TTC549 (cell line): ENCODE measurements around the gene KIF18B.
A peak's percentile ranks its signal among the peaks of the same experiment; 100 is the strongest.

Source experiments
- FAIRE-seq: peaks from 2 replicates; lab custom pipeline; 2012; peaks lifted over from hg19 to GRCh38; lab: Jason Lieb, UNC

Gene KIF18B

DNA sequence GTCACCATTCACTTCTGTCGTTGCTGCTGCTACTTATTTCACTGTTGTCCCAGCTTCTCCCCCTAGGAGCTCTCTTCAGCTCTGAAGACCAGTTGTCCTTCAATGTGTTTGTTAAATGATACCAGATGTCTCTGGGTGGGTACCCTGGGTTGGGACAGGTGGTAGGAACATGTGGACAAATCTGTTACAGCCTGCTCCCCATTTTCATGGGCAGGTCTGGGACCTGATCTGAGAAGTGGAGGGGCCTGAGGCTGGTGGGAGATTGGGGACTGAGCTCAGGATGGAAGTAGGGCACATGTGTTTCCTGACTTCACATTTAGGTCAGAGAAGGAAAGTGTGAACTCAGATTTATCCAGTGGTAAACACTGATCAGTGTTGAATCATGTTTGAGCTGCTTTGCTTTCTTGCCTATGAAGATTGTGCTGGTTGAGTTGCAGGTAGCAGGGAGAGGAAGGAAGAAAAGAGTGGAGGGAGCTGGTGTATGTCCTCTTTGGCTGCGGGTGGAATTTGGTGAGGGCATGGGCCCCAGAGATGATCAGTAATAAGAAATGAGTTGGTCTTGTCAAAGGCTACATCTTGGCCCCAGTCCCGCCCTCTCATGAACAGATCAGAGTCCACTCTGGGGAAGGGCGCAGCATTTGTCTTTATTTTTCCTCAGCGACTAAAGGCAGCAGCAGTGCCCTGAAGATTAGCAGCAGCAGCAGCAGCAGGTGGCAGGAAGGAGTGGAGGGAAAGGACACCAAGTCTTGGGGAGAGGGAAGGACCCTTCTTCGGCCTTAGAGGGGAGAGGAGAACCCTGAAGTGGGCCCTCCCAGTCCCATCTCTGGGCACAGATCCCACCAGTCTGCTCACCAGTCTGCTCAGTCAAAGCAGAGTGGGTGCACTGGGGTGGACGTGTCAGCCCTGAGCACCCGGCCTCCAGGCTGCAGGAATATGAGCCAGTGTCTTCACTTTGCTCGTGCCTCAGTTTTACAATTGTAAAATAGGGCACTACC lies 42.3 kb downstream of the KIF18B start:
- no peak for FAIRE-seq

DNA sequence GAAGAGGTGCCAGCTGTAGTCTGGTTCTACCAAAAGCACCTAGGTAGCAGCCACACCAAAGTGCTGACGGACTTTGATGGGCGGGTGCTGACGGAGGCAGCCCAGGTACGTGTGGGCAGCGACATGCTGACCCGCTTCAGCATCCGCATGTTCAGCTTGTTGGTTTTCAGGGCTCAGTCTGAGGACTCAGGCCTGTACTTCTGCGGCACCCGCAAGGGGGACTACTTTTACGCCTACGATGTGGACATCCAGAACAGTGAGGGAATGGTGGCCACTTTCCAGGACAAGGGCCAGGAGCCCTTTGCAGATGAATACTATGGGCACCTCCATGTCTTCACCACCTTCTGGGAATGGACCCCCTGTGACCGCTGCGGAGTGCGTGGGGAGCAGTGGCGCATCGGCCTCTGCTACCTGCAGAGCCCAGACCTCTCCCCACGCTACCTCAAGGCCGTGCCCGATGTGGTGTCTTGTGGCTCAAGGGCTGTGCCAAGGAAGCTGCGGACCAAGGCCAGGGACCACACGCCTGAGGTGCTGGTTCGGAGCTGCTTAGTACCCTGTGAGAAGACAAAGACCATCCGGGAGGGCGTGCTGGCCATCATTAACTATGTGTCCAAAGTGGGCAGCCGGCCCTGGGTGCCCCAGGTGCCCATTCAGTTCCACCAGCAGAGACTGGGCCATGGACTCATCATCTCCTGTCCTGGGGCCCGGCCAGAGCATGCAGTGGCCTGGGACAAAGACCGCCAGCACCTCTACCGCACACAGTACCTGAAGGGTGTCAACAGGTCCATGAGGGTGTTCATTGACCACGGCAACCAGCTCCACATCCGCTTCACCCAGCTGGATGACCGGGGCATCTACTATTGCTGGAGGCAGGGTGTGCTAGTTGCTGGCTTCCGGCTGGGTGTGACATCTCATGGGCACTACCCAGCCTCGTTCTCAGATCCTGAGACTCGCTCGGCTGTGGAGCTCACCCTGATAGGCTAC lies 43.3 kb downstream of the KIF18B start:
- FAIRE-seq, result no peak

DNA sequence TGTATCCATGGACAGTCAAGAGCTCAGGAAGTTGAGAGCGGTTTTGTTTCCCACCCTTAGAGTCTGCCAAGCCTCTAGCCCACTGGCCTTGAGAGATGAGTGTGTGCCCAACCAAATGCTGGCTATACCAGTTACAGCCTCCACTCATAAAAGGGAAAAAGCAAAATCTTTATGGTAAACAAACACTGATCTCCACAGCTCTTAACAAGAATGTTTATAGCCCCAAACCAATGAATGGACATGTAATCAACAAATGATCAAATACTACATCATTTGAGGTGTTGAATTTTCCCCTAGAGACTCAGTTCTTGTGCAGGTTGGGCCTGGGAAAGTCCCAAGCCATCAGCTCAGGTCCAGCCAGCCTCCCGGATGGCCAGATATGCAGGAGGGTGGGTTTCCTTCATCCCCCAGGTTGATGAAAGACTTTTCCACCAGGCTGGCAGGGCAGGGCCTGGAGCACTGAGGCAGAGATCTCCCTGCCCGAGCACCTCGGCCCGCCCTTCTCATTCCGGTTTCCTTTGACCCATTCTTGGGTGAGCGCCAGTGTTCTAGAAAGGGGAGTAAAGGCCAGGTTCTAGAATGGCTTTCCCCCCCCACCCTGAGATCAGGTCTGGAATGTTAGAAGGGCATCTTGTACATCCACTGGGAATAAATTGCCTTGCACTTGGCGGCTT lies 44.4 kb downstream of the KIF18B start:
- no peak for FAIRE-seq

DNA sequence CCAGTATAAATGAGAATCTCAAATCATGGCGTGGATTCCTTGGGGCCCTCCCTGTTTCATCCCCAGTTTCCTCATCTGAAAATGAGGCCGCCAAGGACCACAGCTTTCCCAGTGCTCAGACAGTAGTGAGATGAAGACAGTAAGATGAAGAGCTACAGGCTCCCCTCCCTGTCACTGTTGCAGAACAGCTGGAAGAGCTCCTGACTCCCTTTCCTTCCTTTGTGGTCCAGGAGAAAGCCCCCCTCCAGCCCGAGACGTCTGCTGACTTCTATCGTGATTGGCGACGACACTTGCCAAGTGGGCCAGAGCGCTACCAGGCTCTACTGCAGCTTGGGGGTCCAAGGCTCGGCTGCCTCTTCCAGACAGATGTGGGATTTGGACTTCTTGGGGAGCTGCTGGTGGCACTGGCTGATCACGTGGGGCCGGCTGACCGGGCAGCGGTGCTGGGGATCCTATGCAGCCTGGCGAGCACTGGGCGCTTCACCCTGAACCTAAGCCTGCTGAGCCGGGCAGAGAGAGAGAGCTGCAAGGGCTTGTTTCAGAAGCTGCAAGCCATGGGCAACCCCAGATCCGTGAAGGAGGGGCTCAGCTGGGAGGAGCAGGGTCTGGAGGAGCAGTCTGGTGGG lies 45.3 kb downstream of the KIF18B start:
- no peak for FAIRE-seq

DNA sequence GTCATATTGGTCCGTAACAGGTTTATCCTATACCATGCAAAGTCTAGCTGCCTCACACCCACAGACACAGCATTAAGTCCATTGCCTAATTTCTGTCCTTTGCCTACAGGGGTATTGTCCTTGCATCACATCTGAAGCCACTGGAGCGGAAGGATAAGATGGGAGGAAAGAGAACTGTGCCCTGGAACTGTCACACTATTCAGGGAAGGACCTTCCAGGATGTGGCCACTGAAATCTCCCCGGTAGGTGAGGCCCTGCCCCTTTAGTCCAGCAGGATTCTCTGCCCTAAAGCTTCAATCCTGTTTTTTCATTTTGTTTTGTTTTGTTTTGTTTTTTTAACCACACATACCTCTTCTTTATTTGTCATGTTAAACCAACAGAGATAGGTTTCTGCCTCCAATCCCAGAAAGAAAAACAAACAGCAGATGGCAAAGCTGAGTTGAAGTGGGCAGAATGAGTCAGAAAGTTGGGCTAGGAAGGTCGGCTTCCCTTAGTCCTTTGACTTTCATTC lies 46.1 kb downstream of the KIF18B start:
- no peak for FAIRE-seq

DNA sequence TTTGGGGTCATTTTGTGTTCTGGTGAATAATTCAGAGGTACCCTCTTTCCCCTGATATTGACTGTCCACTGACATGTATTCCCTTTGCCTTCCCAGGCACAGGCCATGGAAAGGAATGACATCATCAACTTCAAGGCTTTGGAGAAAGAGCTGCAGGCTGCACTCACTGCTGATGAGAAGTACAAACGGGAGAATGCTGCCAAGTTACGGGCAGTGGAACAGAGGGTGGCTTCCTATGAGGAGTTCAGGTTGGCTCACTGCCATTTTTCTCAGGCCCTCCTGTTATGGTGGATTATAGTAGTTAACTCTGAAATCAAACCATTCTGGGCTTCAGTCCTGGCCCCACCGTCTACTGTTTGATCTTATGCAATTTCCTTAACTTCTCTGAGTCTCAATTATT lies 46.7 kb downstream of the KIF18B start:
- FAIRE-seq, result no peak

DNA sequence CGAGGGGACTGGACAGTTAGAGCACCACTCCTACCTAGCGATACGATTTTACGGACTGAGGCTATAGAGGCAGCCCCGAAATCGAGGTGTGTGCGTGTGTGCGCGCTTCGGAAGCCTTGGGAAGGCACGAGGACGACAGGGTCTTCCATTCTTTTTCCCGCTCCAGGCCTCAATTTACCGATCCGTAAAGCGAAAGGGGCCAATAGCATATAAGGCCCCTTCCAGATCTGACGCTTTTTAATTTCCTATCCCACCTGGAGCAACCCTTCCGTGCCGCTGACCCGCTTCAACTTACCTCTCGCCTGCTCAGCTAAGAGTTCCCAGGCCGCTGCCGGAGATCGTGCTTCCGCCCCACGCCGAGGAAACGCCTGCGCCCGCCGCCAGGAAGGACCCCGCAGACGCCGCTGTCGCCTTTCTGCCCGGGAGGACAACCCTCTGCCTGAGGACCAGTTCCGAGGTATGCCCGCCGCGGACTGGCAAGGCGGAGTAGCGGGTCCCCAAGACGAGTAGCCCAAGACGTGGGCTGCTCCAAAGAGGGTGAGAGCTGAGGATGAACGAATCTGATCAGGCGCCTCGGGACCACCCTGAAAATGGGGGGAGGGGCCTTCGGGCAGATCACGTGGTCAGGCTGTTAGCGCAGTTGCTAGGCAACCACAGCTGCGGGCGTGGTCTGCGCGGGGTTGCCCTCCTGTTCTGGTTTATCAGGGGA lies 48.3 kb downstream of the KIF18B start, which contains the start of gene EFTUD2:
Gene EFTUD2 (minus strand): TSS at position 372 of the 709 bp plus-strand sequence. CDS start 4,924 bp downstream, outside the sequence.
- FAIRE-seq, result no peak

DNA sequence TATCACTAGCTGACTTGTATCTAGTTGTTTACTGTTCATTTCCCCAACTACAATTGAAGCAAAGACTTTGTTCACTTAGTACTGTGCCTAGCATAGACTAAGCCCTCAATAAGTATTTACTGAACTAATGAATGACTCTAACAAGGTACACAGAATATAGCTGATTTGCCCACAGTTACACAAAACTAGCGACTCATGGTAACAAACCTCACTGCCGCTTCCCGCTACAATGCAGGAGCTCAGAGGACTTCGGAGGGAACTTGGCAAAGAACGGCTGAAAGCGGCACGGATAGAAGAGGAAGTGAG lies 48.9 kb downstream of the KIF18B start:
- FAIRE-seq, result no peak

DNA sequence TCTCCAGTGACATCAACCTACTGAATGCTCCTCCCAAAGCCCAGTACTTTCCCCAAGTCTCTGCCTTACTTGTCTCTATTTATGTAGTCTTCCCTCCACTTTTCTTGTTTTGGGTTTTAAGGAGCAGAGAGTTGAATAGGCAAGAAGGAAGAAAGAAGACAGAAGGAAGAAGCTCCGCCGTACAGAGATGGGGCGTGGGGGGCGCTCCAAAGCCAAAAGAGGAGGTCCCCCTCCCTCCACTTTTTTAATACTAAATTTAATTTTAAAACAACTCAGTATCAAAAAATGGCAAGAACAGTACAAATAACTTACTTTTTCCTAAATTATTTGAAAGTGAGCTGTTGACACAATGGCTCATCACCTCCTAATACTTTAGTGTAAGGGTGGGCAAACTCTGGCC lies 52.9 kb downstream of the KIF18B start:
- no peak for FAIRE-seq

DNA sequence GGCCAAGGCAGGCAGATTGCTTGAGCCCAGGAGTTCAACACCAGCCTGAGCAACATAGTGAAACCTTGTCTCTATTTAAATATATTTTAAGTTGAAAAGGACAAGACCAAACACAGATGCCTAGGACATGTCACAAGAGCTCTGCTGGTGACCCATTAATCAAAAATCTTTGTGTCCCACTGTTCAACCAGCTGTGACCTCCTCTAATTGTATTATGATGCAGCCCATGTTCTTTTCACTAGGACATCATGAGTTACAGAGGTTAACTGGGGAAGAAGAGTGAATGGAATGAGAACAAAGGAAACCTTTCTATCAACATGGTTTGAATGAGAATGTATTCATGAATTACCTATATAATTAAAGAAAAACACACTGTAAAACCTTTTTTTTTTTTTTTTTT lies 55.3 kb downstream of the KIF18B start:
- FAIRE-seq, result no peak

DNA sequence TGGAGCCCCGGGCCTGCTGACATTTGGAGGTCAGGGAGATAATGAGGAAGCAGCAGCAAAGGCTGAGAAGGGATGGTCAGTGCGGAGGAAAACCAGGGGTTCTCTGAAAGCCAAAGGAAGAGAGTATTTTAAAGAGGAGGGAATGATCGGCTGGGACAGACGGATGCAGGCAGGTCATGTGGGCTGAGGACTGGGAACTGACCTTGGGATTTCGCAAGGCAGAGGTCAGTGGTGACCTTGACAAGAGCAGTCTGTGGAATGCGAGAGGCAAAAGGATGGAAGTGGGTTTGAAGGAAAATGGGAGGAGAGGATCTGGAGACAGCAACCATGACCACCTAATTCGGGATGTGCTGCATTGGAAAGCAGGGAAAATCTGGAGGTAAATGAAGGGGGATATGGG lies 58.6 kb downstream of the KIF18B start:
- FAIRE-seq, result no peak

DNA sequence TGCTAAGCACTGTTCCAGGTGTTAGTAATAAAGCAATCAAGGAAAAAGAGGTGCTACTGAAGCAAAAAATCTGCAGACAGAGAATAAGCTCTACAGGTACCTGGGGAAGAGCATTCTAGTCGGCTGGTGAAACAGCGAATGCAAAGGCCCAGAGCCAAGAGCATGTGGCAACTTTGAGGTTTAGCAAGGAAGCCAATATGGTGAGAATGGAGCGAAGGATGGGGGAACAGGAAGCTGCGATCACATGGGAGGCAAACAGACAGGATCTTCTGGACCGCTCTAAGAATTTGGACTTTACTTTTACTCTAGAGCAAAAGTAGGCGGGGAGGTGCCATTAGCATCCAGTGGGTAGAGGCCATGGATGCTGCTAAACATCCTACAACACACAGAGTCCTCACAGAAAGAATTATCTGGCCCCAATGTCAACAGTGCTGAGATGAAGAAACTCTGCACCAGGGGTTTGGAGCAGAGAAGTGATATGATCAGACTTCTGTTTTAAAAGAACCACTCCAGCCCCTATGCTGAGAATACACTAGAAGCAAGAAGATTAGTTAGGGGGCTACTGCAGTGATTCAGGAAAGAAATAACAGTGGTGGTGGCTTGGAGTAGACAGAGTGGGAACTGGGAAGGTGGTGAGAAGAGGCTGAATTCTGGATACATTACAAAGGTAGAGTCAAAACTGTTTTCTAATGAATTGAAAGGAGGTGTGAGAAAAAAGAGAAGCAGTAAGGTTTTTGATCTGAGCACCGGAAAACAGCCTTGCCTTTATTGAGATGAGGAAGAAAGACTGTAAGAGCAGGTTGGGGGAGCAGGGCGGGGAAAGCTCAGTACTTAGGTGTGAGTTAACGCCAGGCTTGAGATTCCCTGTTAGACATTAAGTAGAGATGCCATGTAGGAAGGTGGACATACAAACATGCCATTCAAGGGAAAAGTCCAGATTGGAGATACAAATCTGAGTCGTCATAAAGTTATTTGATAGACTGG lies 59.3 kb downstream of the KIF18B start:
- FAIRE-seq, result no peak

DNA sequence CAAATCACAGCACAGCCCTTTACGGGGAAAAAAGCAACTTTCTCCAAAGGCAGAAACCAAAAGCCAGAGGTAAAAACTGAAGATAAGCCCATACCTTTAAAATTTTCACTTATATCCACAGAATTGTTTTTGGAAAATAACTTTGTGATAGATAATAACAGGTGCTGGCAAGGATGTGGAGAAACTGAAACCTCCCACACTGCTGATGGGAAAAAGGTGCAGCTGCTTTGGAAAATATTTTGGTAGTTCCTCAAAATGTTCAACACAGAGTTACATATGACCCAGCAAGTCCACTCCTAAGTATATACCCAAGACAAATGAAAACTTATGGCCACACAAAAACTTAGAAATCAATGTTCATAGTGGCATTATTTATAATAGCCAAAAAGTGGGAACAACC lies 60.6 kb downstream of the KIF18B start:
- no peak for FAIRE-seq

DNA sequence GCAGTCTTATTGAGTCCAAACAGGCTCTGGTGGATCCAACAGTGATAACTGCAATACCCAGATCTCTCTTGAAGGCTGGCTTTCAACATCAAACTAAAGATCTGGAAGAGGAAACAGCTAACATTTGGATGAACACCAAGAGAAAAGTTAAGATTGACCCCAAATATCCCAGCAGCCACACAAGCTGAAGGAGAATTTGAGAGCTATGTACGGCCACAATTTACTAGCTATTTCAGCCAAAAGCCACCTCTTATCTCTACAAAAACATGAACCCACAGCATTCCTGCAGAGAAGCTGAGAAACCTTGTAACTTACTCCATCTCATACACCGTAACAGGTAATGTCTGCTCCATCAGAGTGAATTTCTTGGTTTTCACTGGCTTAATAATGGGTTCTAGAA lies 62.6 kb downstream of the KIF18B start:
- no peak for FAIRE-seq

DNA sequence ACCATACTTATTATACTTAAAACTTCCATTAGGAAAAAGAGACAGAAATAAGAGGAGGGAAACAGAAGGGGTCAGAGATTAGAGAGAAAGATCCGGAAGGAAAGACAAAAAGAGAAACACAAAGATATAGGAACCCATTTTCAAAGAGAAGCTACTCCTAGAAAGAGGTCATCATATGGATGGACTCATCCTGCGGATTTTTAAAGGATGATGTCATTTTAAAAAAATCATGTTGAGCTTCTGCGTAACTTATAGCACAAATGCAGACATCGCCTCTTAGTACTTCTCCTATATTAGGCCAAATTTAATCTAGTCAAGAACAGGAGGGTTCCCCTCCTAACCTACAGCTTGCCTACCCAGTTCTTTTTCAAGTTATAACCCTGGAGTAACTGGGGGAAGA lies 66.4 kb downstream of the KIF18B start:
- FAIRE-seq, result no peak

DNA sequence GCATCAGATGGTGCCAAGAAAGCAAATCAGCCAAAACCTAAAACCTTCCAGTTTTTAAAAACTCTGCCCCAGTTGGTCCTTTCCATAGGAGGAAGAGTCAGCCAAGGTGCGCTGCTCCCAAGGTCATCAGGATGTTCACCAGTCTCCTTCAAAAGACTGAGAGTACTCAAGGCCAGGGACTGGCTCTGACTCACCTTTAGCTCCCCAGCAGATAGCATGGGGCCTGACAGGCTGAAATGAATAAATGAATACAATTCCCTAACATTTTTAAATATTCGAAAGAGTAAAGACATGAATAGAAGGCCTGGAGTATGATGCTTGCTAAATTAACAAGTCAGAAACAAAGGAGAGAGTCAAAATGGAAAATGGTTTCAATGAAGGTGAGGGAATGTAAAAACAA lies 67.5 kb downstream of the KIF18B start:
- no peak for FAIRE-seq

DNA sequence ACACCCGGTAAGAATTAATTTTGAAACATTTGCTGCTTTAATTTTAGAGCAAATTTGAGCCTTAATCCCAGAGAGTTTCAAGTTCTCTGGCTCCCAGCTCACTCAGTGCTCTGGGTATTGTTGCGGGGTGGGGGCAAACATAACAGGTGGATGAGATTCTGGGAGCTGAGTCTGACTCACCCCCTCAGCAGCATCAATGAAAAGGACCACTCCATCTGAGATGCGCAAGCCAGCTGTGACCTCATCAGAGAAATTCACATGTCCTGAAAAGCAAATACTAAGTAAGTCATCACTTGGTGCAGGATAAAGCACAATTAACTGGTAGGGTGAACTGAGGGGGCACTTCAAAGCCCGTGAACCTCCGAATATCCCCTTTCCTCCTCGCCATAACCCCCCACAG lies 68.2 kb downstream of the KIF18B start:
- FAIRE-seq, result no peak

DNA sequence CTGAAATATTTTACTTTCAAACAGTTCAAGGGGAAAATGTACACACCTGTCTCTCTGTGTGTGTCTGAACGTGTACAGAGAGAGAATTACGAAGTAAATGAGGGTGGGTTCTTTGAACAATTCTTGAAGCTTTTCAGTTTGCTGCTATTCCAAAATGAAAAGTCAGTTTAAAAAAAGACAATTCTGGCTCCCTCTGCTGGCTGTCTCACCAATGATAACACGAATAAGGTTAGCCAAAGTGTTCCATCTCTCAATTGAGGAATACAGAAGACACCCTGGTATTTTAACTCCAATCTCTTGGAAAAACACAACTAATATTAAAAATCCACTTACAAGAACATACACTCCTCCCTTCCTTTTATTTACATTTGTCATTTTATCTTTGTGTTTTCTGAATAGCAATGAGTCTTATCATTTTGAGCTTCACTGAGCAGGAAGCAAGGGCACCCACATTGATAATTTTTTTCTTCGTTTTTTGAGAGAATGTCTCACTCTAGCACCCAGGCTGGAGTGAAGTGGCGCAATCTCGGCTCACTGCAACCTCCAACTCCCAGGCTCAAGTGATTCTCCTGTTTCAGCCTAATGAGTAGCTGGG lies 68.8 kb downstream of the KIF18B start:
- FAIRE-seq, result peak; percentile 83

DNA sequence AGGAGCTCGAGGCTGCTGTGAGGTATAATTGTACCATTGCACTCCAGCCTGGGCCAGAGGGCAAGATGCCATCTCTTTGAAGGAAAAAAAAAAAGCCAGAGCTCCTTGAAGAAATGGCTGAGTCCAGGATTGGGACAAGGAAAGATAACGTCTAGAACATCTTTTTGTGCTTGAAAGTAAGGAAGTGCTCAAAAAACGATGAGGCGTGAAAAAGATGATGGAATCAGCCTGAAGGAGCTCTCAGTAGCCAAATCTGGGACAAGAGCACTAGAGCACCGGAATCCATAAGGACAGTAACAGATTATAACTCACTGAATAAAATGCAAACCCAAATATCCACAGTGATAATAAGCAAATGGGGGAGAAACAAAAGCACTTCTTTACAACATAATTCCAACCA lies 70.5 kb downstream of the KIF18B start:
- FAIRE-seq, result no peak
